Activated CD4-positive, alpha-beta T cell treated with anti-CD3 and anti-CD28 coated beads, Interleukin-2, Interleukin-6, amounts not matched to agents 100 ng/mL and 50 ng/mL, durations not matched to agents 16 hours and 8 hours (primary cell): ENCODE measurements around the gene HEATR3.
"Not testable (repeated sequence)": the region's sequence is repeated elsewhere in the genome, so short reads cannot be mapped to it uniquely, and the experiment has no call there.

ENCODE experiments used
- DNase-seq: peaks from one replicate; pipeline ENCODE4 v3.0.0-alpha.2; 2020

Gene HEATR3

DNA sequence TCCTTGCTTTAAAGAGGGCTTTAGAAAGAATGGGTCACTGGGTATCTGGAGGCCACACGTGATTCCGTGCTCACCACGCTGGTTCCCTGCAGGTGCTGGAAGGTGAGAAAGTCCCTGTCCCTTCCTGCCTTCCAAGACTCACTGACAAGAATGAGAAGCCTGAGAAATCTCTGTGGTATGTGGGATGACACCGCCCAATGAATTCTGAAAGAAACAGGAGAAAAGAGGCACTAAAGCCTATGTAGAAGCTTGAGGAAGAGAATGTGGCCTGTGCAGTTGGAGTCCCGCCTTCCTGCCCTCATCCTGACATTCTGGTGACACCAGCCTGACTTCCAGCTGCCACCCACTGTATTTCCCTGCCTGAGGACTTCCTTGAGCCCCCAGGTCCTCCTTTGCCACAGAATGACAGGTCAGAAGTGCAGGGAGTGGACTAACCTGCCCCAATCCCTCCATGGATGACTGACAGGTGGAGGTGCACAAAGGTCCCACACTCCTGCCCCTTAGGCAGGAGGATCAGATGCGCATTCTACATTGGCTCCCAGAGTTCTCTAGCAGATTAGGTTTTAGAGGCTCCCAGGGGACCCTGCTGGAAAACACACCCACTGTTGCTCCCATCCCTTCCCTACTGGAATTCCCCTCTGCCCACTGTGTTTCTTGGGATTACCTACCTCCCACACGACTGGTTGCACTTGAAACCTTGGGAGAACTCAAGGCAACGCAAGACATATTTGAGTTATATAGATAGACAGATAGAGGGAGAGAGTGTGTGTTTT is 48.8 kb downstream of the HEATR3 start:
- no peak for DNase-seq

DNA sequence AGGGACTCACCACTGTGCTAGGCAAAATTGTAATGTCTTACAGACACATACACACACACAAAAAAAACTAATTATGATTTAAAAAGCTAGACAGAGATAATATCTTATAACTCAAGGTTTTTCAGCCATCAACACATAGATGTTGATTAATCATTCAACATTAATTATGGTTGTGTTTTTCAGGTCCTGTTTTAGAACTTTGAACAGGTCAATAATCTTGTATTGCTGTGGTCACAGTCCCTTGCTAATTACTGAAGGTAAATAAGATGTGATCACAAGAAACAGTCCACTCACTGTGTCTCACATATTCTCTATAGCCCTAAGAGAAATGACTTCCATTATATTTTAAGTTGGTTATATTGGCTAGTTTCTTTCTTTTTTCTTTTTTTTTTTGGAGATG is 54.9 kb downstream of the HEATR3 start:
- no peak for DNase-seq

DNA sequence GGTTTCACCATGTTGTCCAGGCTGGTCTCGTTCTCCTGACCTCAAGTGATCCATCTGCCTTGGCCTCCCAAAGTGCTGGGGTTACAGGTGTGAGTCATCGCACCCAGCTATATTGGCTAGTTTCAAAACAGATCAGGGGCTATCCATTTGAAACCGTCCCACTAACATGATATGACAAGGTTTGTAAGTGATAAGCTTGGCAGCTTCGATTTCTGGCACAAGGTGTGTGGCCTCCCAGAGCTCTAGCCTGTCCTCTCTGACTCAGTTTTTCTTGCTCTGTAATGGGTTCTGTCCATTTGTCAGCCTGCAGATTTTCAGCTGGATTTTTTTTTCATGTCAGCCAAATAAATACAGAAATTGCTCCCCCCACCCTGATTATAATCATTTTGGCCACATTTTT is 55.5 kb downstream of the HEATR3 start:
- DNase-seq: peak; percentile 75

DNA sequence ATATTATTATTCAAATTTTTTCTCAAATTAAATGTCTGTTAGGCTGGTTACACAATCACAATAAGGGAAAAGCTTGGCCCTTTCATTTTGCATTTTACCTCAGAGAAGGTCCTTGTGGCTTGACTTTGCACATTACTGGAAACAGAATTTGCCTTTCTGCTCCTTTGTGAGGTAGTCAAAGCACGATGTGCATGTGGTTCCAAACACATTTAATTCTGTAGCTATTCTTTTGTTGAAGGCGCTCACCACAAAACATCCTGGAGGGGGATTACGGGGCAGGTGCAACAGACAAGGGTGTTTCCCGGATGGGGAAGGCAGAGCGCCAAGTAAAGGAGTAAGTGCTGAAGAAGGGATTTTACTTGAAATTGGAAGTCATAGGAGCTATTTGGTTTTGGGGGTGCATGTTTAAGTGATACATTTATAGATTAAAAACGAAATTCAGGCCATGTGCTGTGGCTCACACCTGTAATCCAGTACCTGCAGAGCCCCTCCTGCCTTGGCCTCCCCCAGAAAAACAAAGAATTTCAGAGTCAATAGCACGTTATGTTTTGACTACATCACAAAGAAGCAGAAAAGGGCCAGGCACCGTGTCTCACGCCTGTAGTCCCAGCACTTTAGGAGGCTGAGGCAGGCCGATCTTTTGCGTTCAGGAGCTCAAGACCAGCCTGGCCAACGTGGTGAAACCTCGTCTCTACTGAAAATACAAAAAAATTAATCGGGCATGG is 56.1 kb downstream of the HEATR3 start:
- DNase-seq: peak; percentile 88

DNA sequence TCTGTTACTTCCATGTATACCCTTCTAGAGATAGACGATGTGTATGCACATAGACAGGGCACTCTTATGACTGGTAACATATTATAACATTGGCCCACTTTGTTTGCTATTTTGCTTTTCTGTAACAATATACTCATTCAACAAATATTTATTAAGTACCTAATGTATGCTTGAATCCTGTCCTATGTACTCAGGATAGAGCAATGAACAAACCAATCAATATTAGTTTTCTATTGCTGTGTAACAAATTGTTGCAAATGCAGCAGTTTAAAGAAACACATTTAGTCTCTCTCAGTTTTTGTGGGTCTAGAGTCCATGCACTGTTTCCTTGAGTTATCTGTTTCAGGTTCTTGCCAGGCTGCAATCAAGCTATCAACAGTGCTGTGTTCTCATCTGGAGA is 57.6 kb downstream of the HEATR3 start:
- no peak for DNase-seq

DNA sequence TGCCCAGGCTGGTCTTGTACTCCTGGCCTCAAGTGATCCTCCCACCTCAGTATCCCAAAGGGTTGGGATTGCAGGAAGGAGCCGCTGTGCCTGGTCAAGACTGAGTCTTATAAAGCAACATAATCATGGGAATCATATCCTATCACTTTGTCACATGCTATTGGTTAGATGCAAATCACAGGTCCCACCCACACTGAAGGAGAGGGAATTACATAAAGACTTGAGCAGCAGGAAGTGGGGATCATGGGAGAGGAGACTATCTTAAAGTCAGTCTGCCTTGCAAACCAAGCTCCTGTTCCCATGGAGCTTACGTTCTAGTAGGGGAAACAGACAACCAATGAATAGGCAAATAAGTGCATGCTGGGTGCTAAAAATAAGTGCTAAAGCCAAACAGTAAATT is 59.0 kb downstream of the HEATR3 start:
- no peak for DNase-seq

DNA sequence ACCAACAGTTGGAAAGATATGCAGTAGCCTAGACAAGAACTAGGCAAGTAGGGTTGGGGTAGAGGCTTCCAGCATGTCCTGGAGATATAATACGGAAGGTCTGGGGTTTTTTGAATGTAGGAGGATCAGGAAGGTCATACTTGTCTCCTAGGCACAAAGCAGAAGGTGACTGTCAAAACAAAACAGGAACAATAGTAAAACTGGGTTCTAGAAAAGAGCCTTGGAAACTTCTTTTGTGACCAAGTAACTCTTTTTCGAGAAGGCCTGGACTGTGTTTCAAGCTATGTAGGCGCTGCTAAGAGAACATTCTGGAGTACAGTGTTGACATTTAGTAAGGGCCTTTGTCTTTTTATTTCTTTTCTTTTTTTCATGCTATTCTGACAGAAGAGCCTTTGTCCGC is 60.4 kb downstream of the HEATR3 start:
- DNase-seq: no peak

DNA sequence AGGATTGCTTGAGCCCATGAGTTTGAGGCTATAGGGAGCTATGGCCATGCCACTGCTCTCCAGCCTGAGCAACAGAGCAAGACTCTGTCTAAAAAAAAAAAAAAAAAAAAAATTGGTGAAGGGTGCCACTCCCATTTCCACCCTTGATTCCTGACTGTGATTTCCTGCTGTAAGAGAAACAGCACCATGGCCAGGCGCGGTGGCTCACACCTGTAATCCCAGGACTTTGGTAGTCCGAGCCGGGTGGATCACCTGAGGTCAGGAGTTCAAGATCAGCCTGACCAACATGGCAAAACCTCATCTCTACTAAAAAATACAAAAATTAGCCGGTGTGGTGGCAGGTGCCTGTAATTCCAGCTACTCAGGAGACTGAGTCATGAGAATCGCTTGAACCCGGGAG is 66.8 kb downstream of the HEATR3 start:
- not testable (repeated sequence) for DNase-seq

DNA sequence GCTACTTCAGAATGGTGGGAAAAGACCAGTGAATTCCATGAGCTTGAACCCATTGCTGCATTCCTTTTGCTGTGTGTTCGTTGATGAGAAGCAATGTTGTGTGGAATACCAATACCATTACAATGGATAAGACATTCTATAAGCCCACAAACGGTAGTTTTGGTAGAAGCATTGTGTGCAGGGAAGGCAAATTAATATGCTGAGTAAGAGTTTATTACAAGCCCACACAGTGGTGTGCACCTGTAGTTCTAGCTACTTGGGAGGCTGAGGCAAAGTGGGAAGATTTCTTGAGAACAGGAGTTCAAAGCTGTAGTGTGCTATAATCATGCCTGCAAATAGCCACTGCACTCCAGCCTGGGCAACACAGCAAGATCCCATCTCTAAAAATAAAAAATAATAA is 67.4 kb downstream of the HEATR3 start:
- DNase-seq: no peak

DNA sequence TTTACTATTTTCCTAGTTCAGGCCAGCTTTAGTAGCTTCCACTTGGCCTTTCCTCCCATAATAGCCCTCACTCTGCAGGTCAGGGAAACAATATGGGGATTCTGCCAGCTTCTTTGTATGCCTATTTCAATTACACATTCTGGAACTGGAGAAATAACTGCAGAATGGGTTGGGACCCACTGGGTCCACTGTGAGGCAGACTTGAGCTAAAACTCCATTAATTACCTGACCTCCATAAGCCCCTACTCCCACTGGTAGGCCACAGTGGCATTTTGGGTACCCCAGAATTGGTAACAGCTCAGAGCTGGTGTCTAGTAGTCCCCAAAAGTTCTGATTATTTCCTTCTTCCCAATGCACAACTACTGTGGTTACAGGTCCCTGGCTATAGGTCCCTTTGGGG is 70.6 kb downstream of the HEATR3 start:
- no peak for DNase-seq

DNA sequence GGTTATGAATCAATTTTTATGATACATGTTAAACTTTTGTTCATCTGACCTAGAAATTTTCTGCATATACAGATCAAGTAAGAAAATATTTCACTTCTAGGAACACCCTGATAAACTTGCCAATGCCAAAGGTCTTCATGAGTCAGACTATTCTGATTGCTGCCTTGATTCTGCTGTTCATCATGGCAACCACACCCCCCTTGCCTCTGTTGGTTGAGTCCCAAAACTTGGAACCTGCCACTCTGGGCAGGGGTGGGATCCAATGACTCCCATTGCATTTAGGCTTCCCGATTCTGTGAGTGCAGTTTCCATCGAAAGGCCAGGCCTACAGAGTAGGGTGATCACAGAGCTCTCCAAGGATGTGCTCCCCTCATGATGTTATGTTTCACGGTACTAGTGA is 71.5 kb downstream of the HEATR3 start:
- no peak for DNase-seq

DNA sequence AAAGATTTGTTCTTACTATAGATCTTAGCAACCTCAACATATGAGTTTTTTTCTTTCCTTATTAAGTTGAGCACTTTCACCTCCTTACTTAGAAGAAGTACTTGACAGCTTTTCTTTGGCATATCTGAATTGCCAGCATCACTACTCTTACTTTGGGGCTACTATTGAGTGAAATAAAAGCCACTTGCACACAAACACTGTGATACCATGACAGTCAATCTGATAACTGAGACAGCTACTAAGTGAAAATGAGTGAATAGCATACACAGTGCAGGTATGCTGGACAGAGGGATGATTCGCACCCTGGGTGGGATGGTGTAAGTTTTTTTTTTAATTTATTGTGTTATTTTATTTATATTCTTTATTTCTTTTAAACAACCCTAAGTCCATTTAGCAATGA is 73.8 kb downstream of the HEATR3 start:
- DNase-seq: no peak

DNA sequence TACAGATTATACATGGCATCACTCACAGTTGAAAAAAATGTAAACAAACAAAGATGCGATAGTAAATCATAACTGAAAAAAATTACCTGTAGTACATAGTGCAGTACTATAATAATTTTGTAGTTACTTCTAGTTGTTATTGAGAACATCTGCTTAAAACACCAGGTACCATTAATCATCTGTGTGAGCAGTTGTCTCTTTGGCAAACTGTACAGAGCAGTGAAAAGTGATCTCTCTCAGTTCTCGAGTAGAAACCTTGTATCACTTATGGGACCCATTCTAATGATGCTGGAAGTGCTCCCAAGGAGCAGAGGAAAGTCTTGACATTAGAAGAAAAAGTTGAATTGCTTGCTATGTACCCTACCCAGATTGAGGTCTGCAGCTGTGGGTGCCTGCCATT is 78.4 kb downstream of the HEATR3 start:
- no peak for DNase-seq

DNA sequence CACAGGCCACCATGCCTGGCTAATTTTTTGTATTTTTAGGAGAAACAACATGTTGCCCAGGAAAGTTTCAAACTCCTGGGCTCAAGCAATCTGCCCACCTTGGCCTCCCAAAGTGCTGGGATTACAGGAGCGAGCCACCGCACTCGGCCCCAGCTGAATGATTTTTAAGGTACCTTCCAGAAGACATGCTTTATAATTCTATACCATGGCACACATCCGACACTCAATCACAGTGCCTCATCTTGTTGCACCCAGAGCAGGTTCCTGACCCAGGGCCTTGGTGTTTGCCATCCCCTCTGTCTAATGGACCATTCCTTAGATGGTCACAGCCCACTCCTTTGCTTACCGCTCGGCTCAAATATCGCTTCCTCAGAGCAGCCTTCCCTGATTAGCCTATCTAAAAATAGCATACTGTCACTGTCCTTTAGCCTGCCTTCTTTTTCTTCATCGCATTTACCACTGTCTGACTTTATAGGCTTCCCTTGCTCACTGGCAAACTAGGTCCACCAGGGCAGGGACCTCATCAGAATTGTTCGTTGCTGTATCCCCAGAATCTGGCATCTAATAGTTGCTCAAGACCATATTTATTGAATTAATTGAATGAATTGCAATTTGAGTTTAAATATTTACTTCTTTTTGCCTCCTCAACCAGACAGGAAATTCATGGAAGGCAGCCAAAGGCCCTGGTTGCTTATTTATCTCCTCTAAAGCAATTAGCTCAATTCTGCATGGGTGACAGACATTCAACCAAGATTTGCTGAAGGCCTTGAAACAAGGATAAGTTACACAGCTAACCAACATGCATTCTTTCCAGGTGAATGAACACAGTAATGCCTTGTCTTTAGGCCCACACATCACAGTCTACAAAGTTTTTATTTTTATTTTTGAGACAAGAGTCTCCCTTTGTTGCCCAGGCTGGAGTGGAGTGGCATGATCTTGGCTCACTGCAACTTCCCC is 81.0 kb downstream of the HEATR3 start:
- DNase-seq: no peak

DNA sequence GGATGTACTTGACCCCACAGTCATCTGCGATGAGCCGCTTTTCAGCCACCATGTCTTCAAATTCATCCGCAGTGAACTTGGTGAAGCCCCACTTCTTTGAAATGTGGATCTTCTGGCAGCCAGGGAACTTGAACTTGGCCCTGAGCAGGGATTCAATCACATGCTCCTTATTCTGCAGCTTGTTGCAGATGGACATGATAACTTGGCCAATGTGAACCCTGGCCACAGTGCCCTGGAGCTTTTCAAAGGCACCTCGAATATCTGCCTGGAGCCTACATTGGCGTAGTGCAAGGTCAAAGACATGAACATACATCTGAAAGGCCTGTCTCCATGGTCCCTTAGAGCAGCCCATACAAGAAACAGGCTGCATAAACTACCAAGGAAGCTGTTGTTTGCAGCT is 85.6 kb downstream of the HEATR3 start:
- DNase-seq: no peak

DNA sequence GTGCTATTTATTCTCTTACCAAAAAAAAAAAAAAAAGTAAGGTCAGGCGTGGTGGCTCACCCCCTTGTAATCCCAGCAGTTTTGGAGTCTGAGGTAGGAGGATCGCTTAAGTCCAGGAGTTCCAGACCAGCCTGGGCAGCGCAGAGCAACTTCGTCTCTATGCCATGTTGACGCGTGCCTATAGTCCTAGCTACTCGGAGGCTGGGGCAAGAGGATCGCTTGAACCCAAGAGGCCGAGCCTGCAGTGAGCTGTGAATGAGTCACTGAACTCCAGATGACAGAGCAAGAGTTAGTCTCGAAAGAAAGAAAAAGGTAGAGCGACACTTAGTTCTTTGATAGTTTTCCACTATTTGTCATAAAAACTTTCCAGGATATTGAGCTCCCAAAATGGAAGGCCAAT is 86.0 kb downstream of the HEATR3 start:
- DNase-seq: peak; percentile 60

DNA sequence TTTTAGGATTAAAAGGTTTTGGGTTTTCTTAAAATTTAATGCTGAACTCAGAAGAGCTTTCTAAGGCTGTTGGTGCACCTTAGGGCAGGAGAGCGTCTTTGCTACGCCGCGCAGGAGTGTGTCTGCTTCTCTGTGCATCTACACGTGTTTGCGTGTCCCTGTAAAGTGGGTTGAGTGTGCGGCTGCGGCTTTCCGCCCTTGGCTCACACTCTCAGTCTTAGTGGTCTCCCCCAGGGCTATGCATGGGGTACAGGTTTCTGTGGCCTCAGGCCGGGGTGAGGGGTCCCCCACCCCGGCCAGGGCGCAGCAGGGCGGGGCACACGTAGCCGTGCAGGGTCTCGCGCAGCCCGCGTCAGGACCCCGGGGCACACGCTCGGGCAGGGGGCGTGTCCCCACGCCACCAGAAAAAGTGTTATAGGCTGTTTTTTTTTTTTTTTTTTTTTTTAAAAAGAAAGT is 86.6 kb downstream of the HEATR3 start:
- DNase-seq: peak; percentile 94

DNA sequence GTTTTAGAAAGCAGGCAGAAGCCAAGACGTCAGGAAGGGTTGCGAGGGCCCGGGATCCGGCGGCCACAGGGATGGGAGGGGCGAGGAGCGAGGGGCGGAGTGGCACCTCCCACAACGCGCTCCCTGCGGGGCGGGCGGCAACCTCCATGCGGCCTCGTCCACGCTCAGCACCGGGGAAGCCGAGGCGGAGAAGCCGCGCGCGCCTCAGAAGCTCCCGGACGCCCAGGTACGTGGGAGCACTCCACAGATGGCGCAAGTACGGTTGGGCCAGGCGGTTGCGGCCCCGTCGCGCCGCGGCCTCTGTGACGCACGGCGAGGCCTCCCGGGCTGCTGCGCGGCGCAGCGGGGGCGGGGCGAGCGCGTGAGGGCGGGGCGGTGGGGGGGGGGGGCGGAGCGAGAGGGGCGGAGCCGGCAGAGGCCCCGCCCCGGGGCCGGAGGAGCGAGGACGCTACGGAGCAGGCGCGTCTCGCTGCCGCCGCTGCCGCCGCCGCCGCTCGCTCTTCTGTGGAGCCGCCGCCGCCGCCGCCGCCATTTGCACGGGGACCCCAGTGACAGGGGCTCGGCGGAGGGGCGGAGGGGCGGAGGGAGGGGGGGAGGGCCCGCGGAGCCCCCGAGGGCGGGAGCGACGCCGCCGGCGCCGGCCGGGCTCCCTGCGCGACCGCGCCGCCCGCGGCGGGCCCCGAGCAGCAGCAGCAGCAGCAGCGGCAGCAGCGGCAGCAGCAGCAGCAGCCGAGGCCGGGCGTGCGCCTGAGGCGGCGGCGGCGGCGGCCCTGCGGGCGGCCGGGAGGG is 87.2 kb downstream of the HEATR3 start, which contains the start of gene TENT4B:
Gene TENT4B, plus strand, starts transcription at position 500 of the 789 bp plus-strand sequence. CDS start 316 bp downstream, outside the sequence.
- peak; percentile 91 for DNase-seq

DNA sequence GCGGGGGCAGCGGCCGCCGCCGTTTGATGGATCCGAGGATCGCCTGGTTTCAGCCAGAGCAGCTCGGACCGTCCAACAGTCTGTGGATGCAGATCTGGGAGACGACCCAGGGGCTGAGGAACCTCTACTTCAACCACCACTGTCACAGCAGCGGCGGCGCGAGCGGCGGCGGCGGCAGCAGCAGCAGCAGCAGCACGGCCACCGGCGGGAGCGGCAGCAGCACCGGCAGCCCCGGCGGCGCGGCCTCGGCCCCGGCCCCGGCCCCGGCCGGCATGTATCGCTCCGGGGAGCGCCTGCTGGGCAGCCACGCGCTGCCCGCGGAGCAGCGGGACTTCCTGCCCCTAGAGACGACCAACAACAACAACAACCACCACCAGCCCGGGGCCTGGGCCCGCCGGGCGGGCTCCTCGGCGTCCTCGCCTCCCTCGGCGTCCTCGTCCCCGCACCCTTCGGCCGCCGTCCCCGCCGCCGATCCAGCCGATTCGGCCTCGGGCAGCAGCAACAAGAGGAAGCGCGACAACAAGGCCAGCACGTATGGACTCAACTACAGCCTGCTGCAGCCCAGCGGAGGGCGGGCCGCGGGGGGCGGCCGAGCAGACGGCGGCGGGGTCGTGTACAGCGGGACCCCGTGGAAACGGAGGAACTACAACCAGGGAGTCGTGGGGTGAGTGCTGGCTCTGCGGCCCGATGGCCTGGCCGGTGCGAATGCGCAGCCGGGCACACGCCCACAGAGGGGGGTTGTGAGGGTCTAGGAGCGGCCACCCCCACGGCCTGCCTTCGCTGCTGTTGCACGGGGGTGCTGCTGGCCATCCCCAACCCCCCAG is 88.0 kb downstream of the HEATR3 start:
- DNase-seq: peak; percentile 47

DNA sequence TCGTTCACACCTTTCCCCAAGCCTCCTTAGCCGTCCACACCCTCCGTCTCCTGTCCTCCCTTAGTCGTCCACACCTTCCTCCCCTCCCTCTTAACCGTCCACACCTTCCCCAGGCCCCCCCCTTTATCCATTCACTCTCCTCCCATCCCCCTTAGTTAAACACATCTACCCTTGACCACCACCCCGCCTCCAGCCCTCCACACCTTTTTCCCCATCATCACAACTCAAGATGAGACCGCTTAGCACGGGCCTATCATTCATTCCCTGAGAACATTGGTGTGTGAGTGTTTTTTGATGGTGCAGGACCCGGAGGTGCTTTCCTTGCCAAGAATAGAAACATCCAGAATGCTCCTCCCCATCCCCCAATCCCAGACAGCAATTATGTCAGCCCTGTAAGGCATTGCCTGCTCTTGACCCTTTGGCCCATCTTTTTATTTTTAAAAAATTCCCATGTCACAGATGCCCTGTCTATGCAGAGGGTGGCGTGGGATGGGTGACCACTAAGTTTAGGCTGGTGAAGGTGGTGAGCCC is 88.7 kb downstream of the HEATR3 start:
- no peak for DNase-seq

DNA sequence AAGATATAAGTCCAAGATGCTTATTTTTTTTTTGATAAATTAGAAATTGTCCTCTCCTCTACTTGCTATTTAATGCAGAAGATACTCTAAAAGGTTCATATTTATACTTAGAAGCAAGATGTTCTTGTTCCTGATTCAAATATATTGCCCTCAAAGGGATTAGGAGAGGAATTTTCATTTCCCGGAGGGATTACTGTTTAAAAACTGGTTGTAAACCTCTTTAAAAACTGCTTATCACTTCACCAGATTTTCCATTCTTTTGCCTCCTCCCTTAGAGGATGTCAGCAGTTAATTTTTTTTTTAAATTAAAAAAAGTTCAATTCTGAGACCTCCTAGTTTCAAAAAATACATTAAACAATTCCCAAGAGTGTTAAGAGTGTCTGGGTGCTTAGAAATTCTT is 90.2 kb downstream of the HEATR3 start:
- no peak for DNase-seq
